ENCODE results near the gene KRT71.

Gene KRT71

GRCh38 chr12:52557476-52557875 is 4.5 kb upstream of the KRT71 start:
- H3K9me3 ChIP-seq (ENCODE audit: insufficient read depth, low read length): no peaks in the 10 kb centered on the region
- H4K20me1 ChIP-seq (ENCODE audit: insufficient read depth, low read length): no peaks in the 10 kb centered on the region
- TF ChIP-seq EZH2phosphoT487 (IDR thresholded peaks at IDR 0.05; ENCODE audit: low read depth): no peak
- H3K9ac ChIP-seq (ENCODE audit: low read length): no peak overlapping the region
- H3K4me3 ChIP-seq (ENCODE audit: low read length): no peak overlapping the region
- H3K27me3 ChIP-seq (ENCODE audit: low read depth, low read length): peaks cover 39% of the 10 kb centered on the region
- no peak overlapping the region for H3K4me2 ChIP-seq (ENCODE audit: low read length)
- H3K4me1 ChIP-seq (ENCODE audit: low read length): no peaks in the 10 kb centered on the region
- no peaks in the 10 kb centered on the region for H3K79me2 ChIP-seq (ENCODE audit: low read length)
- H3K27ac ChIP-seq (ENCODE audit: low read length): no peak overlapping the region
- no peaks in the 10 kb centered on the region for H3K36me3 ChIP-seq (replicated peaks; ENCODE audit: low read depth, low read length)
- H2AFZ ChIP-seq (ENCODE audit: low read depth, low read length): no peak overlapping the region

GRCh38 chr12:52555577-52555976 is 2.6 kb upstream of the KRT71 start:
- Histone ChIP-seq H3K4me1 (ENCODE audit: low read length) (no peaks in the 10 kb centered on the region), H3K9me3 (ENCODE audit: insufficient read depth, low read length) (no peaks in the 10 kb centered on the region), H2AFZ (ENCODE audit: low read depth, low read length) (no peak overlapping the region), H4K20me1 (ENCODE audit: insufficient read depth, low read length) (no peaks in the 10 kb centered on the region), H3K79me2 (ENCODE audit: low read length) (no peaks in the 10 kb centered on the region), H3K36me3 (replicated peaks; ENCODE audit: low read depth, low read length) (no peaks in the 10 kb centered on the region), H3K27me3 (ENCODE audit: low read depth, low read length) (peaks cover 31% of the 10 kb centered on the region), H3K27ac (ENCODE audit: low read length) (no peak overlapping the region), H3K4me2 (ENCODE audit: low read length) (no peak overlapping the region), H3K9ac (ENCODE audit: low read length) (no peak overlapping the region), H3K4me3 (ENCODE audit: low read length) (no peak overlapping the region)
- TF ChIP-seq EZH2phosphoT487 (IDR thresholded peaks at IDR 0.05; ENCODE audit: low read depth): no peak
- TF ChIP-seq, protein P1, sequence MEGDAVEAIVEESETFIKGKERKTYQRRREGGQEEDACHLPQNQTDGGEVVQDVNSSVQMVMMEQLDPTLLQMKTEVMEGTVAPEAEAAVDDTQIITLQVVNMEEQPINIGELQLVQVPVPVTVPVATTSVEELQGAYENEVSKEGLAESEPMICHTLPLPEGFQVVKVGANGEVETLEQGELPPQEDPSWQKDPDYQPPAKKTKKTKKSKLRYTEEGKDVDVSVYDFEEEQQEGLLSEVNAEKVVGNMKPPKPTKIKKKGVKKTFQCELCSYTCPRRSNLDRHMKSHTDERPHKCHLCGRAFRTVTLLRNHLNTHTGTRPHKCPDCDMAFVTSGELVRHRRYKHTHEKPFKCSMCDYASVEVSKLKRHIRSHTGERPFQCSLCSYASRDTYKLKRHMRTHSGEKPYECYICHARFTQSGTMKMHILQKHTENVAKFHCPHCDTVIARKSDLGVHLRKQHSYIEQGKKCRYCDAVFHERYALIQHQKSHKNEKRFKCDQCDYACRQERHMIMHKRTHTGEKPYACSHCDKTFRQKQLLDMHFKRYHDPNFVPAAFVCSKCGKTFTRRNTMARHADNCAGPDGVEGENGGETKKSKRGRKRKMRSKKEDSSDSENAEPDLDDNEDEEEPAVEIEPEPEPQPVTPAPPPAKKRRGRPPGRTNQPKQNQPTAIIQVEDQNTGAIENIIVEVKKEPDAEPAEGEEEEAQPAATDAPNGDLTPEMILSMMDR (IDR thresholded peaks at IDR 0.05; ENCODE audit: low read depth, low read length): no peak

GRCh38 chr12:52552055-52552454 is 890 bp downstream of the KRT71 start:
- Histone ChIP-seq H4K20me1 (ENCODE audit: insufficient read depth, low read length) (no peaks in the 10 kb centered on the region), H3K27ac (ENCODE audit: low read length) (no peak overlapping the region), H3K4me1 (ENCODE audit: low read length) (peaks cover 15% of the 10 kb centered on the region), H3K4me2 (ENCODE audit: low read length) (no peak overlapping the region), H3K9ac (ENCODE audit: low read length) (no peak overlapping the region), H3K9me3 (ENCODE audit: insufficient read depth, low read length) (no peaks in the 10 kb centered on the region), H3K79me2 (ENCODE audit: low read length) (no peaks in the 10 kb centered on the region), H3K27me3 (ENCODE audit: low read depth, low read length) (0 out of 2 replicates have a peak, but pooled peaks cover 15% of the 10 kb centered on the region), H2AFZ (ENCODE audit: low read depth, low read length) (no peak overlapping the region), H3K4me3 (ENCODE audit: low read length) (no peak overlapping the region), H3K36me3 (replicated peaks; ENCODE audit: low read depth, low read length) (no peaks in the 10 kb centered on the region)
- no peak for TF ChIP-seq EZH2phosphoT487 (IDR thresholded peaks at IDR 0.05; ENCODE audit: low read depth)
- TF ChIP-seq, protein P1 (IDR thresholded peaks at IDR 0.05; ENCODE audit: low read depth, low read length): no peak

- H3K4me1 ChIP-seq (ENCODE audit: low read length): peaks cover 19% of the 10 kb centered on the region
- H3K4me3 ChIP-seq (ENCODE audit: low read length): no peak overlapping the region
- no peak overlapping the region for H3K9ac ChIP-seq (ENCODE audit: low read length)
- TF ChIP-seq EZH2phosphoT487 (IDR thresholded peaks at IDR 0.05; ENCODE audit: low read depth): no peak
- TF ChIP-seq, protein P1 (IDR thresholded peaks at IDR 0.05; ENCODE audit: low read depth, low read length): no peak
- H2AFZ ChIP-seq (ENCODE audit: low read depth, low read length): no peak overlapping the region
- H3K9me3 ChIP-seq (ENCODE audit: insufficient read depth, low read length): no peaks in the 10 kb centered on the region
- H4K20me1 ChIP-seq (ENCODE audit: insufficient read depth, low read length): no peaks in the 10 kb centered on the region
- H3K27me3 ChIP-seq (ENCODE audit: low read depth, low read length): 0 out of 2 replicates have a peak, but pooled peaks cover 15% of the 10 kb centered on the region
- H3K36me3 ChIP-seq (replicated peaks; ENCODE audit: low read depth, low read length): no peaks in the 10 kb centered on the region
- H3K4me2 ChIP-seq (ENCODE audit: low read length): no peak overlapping the region
- no peak overlapping the region for H3K27ac ChIP-seq (ENCODE audit: low read length)
- H3K79me2 ChIP-seq (ENCODE audit: low read length): no peaks in the 10 kb centered on the region
These were observed 1.6 kb downstream of the KRT71 start for GRCh38 chr12:52551216-52551865.

Measured in OCI-LY3 (cell line).